H9 (cell line): Measurements from ENCODE around the gene MEPE. TPM values are rescaled to one million over a fixed set of nuclear protein-coding genes. Genes with fewer than 3 reads are reported as not detected.

Experiments used
- DNase-seq: peaks from one replicate; pipeline ENCODE4 v3.0.0-alpha.2; 2017
- H2AFZ ChIP-seq: one replicate; pipeline ENCODE4 v1.6.1; 2013; ENCODE audit warnings: mild to moderate bottlenecking, low read length, control low read depth, moderate library complexity
- H2AK5ac ChIP-seq: 2 replicates; pipeline ENCODE4 v1.6.1; 2013; ENCODE audit warnings: low read length, control low read depth, mixed read lengths; ENCODE audit not compliant: insufficient read length
- H2BK120ac ChIP-seq: one replicate; pipeline ENCODE4 v1.6.1; 2013; ENCODE audit warnings: low read depth, mild to moderate bottlenecking, low read length, control low read depth, inconsistent platforms; ENCODE audit not compliant: poor library complexity, severe bottlenecking
- H2BK12ac ChIP-seq: 2 replicates; pipeline ENCODE4 v1.6.1; 2013; ENCODE audit warnings: low read length, control low read depth, mixed read lengths, low read depth; ENCODE audit not compliant: insufficient read length
- H2BK15ac ChIP-seq: 2 replicates; pipeline ENCODE4 v1.6.1; 2013; ENCODE audit warnings: low read depth, low read length, control low read depth
- H2BK20ac ChIP-seq: one replicate; pipeline ENCODE4 v1.6.1; 2013; ENCODE audit warnings: low read depth, mild to moderate bottlenecking, low read length, control low read depth, inconsistent platforms; ENCODE audit not compliant: poor library complexity, severe bottlenecking
- H2BK5ac ChIP-seq: 2 replicates; pipeline ENCODE4 v1.6.1; 2013; ENCODE audit warnings: low read length, control low read depth, mixed read lengths; ENCODE audit not compliant: insufficient read length
- H3K14ac ChIP-seq: 2 replicates; pipeline ENCODE4 v1.6.1; 2013; ENCODE audit warnings: low read length, control low read depth; ENCODE audit not compliant: insufficient read depth
- H3K18ac ChIP-seq: 2 replicates; pipeline ENCODE4 v1.6.1; 2013; ENCODE audit warnings: low read depth, mild to moderate bottlenecking, mixed read lengths, low read length, control low read depth; ENCODE audit not compliant: insufficient read length
- H3K23ac ChIP-seq: 2 replicates; pipeline ENCODE4 v1.6.1; 2013; ENCODE audit warnings: low read length, control low read depth, mixed read lengths, low read depth; ENCODE audit not compliant: insufficient read length
- H3K23me2 ChIP-seq: 2 replicates; pipeline ENCODE4 v1.6.1; 2013; ENCODE audit warnings: low read depth, mild to moderate bottlenecking, mixed read lengths, low read length, control low read depth; ENCODE audit not compliant: insufficient read length, poor library complexity, severe bottlenecking
- H3K27ac ChIP-seq: 2 replicates; pipeline ENCODE4 v1.5.1; 2013; ENCODE audit warnings: low read length, control low read depth, mixed read lengths, low read depth; ENCODE audit not compliant: insufficient read length
- H3K27me3 ChIP-seq: 2 replicates; pipeline ENCODE4 v1.6.1; 2013; ENCODE audit warnings: low read length, control low read depth, inconsistent platforms; ENCODE audit not compliant: insufficient read depth
- H3K4ac ChIP-seq: 2 replicates; pipeline ENCODE4 v1.6.1; 2013; ENCODE audit warnings: low read depth, mild to moderate bottlenecking, control low read depth, inconsistent platforms, low read length, moderate library complexity
- H3K4me1 ChIP-seq: 2 replicates; pipeline ENCODE4 v1.6.1; 2013; ENCODE audit warnings: low read length, control low read depth, inconsistent platforms; ENCODE audit not compliant: insufficient read depth
- H3K4me2 ChIP-seq: 2 replicates; pipeline ENCODE4 v1.6.1; 2013; ENCODE audit warnings: low read length, control low read depth, mixed read lengths; ENCODE audit not compliant: insufficient read length, insufficient read depth
- H3K56ac ChIP-seq: 2 replicates; pipeline ENCODE4 v1.6.1; 2013; ENCODE audit warnings: low read depth, mild to moderate bottlenecking, mixed read lengths, low read length, control low read depth; ENCODE audit not compliant: insufficient read length
- H3K79me1 ChIP-seq: 2 replicates; pipeline ENCODE4 v1.6.1; 2013; ENCODE audit warnings: low read depth, mild to moderate bottlenecking, moderate library complexity, low read length, control low read depth, inconsistent platforms; ENCODE audit not compliant: insufficient read depth, poor library complexity, severe bottlenecking
- H3K79me2 ChIP-seq: 2 replicates; pipeline ENCODE4 v1.6.1; 2013; ENCODE audit warnings: low read length, control low read depth, inconsistent platforms; ENCODE audit not compliant: insufficient read depth
- H3K9ac ChIP-seq: 2 replicates; pipeline ENCODE4 v1.6.1; 2013; ENCODE audit warnings: low read length, control low read depth, mixed read lengths; ENCODE audit not compliant: insufficient read length; ENCODE audit errors: extremely low read depth
- H3K9me3 ChIP-seq: one replicate; pipeline ENCODE4 v1.6.1; 2013; ENCODE audit warnings: low read depth, low read length, inconsistent platforms; ENCODE audit not compliant: control insufficient read depth
- H3T11ph ChIP-seq: one replicate; pipeline ENCODE4 v1.6.1; 2013; ENCODE audit warnings: mild to moderate bottlenecking, low read length, control low read depth, inconsistent platforms
- H4K20me1 ChIP-seq: one replicate; pipeline ENCODE4 v1.6.1; 2013; ENCODE audit not compliant: control insufficient read depth, insufficient read length, insufficient read depth
- H4K5ac ChIP-seq: 2 replicates; pipeline ENCODE4 v1.6.1; 2013; ENCODE audit warnings: low read depth, mild to moderate bottlenecking, mixed read lengths, low read length, control low read depth; ENCODE audit not compliant: insufficient read length
- H4K8ac ChIP-seq: replicated peaks from 2 replicates; pipeline ENCODE4 v1.6.1; 2013; ENCODE audit warnings: low read length, control low read depth, mixed read lengths, low read depth; ENCODE audit not compliant: insufficient read length
- H4K91ac ChIP-seq: 2 replicates; pipeline ENCODE4 v1.6.1; 2013; ENCODE audit warnings: low read depth, mild to moderate bottlenecking, moderate library complexity, mixed read lengths, low read length, control low read depth; ENCODE audit not compliant: insufficient read length
- H3K27ac Mint-ChIP-seq, 3 experiments: 2 replicates in 2 of 3; 3 replicates in 1 of 3; pipeline ENCODE4 v1.8.0; 2020 to 2021; ENCODE audit warnings: mixed read lengths in 3 of 3, mild to moderate bottlenecking in 1 of 3, moderate library complexity in 1 of 3
- H3K27me3 Mint-ChIP-seq: 2 replicates; pipeline ENCODE4 v1.8.0; 2021; ENCODE audit warnings: low read depth, mild to moderate bottlenecking, moderate library complexity, mixed read lengths
- H3K36me3 Mint-ChIP-seq, 3 experiments: 2 replicates in 2 of 3; 3 replicates in 1 of 3; pipeline ENCODE4 v1.8.0; 2020 to 2021; ENCODE audit warnings: low read depth in 3 of 3, mixed read lengths in 3 of 3; ENCODE audit not compliant: insufficient read depth in 1 of 3
- H3K4me1 Mint-ChIP-seq, 2 experiments: 2 replicates each; pipeline ENCODE4 v1.8.0; 2020; ENCODE audit warnings: mixed read lengths in 2 of 2
- H3K4me3 Mint-ChIP-seq, 2 experiments: 2 replicates in 1 of 2; 3 replicates in 1 of 2; pipeline ENCODE4 v1.8.0; 2020 to 2021; ENCODE audit warnings: mild to moderate bottlenecking in 2 of 2, mixed read lengths in 2 of 2, moderate library complexity in 1 of 2
- H3K9me3 Mint-ChIP-seq, 2 experiments: 2 replicates in 1 of 2; 3 replicates in 1 of 2; pipeline ENCODE4 v1.8.0; 2020; ENCODE audit warnings: mild to moderate bottlenecking in 2 of 2, mixed read lengths in 2 of 2, moderate library complexity in 1 of 2
- WGBS: extraction: QIAGEN DNeasy Blood & Tissue Kit; methylation state at CpG from one replicate; pipeline ENCODE4 v1.1.7; 2013; ENCODE audit warnings: missing lambda C conversion rate, low lambda C conversion rate, mixed read lengths; ENCODE audit not compliant: insufficient read length; ENCODE audit errors: extremely low coverage; 5-methylcytosine and 5-hydroxymethylcytosine counted together
- long read RNA-seq: library from polyadenylated mRNA; unstranded; transcript quantifications from one replicate; pipeline ENCODE4 v2.0.0, GENCODE V29; 2020
- total RNA-seq: library from RNA; stranded (reverse); gene quantifications from 2 replicates; pipeline ENCODE4 v1.2.1, GENCODE V29; 2021
- TF ChIP-seq, protein P1 (sequence below): fragments of 200-600 bp; sonication (generic); conservative IDR thresholded peaks from 3 replicates; pipeline ENCODE4 v1.8.0; 2021; ENCODE audit warnings: antibody characterized with exemption, mild to moderate bottlenecking

The MEPE gene, protein sequence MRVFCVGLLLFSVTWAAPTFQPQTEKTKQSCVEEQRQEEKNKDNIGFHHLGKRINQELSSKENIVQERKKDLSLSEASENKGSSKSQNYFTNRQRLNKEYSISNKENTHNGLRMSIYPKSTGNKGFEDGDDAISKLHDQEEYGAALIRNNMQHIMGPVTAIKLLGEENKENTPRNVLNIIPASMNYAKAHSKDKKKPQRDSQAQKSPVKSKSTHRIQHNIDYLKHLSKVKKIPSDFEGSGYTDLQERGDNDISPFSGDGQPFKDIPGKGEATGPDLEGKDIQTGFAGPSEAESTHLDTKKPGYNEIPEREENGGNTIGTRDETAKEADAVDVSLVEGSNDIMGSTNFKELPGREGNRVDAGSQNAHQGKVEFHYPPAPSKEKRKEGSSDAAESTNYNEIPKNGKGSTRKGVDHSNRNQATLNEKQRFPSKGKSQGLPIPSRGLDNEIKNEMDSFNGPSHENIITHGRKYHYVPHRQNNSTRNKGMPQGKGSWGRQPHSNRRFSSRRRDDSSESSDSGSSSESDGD
- not detected in 2 replicates for total RNA-seq
- long read RNA-seq, result 0 reads

DNA sequence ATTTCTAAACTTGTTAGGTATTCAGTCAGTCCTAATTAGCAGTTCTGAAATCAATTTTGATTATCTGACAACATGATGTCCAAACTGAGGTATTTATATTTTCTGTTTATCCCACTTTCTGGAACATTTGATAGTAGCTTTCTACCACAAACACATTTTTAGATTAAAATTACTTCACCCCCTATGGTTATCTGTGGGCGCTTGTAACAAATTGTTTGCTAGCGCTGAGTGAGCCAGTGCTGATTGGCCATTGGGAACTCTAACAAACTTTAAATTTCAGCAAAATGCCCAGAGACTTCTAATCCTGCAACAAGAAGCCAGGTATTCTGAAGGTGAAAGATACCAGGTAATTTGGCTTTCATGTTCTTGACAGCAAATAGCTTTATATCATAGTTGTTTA, at the start of gene MEPE:
Gene MEPE (plus strand): TSS at position 301 of the 400 bp plus-strand sequence. CDS start 1,746 bp downstream, outside the sequence.
- Mint-ChIP-seq H3K4me1 (peaks cover 0 to 10% of the 10 kb centered on the region in 2 experiments; a peak in 3 of 4 replicates), H3K4me3 (no peak within 1 kb of the TSS), H3K36me3 (no peaks in the 10 kb centered on the region; a peak in 1 of 7 replicates), H3K27me3 (no peaks in the 10 kb centered on the region), H3K9me3 (no peaks in the 10 kb centered on the region), H3K27ac (no peak within 1 kb of the TSS)
- Histone ChIP-seq H3K4me2 (no peak within 1 kb of the TSS), H2BK120ac (no peak within 1 kb of the TSS), H2AFZ (no peak within 1 kb of the TSS), H4K91ac (no peak within 1 kb of the TSS), H3K4ac (no peak within 1 kb of the TSS), H3K27ac (no peak within 1 kb of the TSS), H3K9ac (no peak within 1 kb of the TSS), H2BK20ac (no peak within 1 kb of the TSS), H3K79me2 (no peaks in the 10 kb centered on the region), H3K23ac (no peak within 1 kb of the TSS), H4K8ac (no peak within 1 kb of the TSS), H2AK5ac (no peak within 1 kb of the TSS), H3T11ph (no peak within 1 kb of the TSS), H4K5ac (no peak within 1 kb of the TSS), H3K9me3 (no peaks in the 10 kb centered on the region), H3K14ac (no peak within 1 kb of the TSS), H2BK5ac (no peak within 1 kb of the TSS), H3K18ac (no peak within 1 kb of the TSS), H2BK15ac (no peak within 1 kb of the TSS), H3K23me2 (no peaks in the 10 kb centered on the region), H4K20me1 (no peaks in the 10 kb centered on the region), H3K4me1 (no peaks in the 10 kb centered on the region), H3K27me3 (no peaks in the 10 kb centered on the region), H3K56ac (no peak within 1 kb of the TSS), H2BK12ac (no peak within 1 kb of the TSS), H3K79me1 (no peaks in the 10 kb centered on the region)
- no peak for DNase-seq
- WGBS, result no CpG with 5 or more reads among the region's 2 CpGs
- TF ChIP-seq, protein P1, sequence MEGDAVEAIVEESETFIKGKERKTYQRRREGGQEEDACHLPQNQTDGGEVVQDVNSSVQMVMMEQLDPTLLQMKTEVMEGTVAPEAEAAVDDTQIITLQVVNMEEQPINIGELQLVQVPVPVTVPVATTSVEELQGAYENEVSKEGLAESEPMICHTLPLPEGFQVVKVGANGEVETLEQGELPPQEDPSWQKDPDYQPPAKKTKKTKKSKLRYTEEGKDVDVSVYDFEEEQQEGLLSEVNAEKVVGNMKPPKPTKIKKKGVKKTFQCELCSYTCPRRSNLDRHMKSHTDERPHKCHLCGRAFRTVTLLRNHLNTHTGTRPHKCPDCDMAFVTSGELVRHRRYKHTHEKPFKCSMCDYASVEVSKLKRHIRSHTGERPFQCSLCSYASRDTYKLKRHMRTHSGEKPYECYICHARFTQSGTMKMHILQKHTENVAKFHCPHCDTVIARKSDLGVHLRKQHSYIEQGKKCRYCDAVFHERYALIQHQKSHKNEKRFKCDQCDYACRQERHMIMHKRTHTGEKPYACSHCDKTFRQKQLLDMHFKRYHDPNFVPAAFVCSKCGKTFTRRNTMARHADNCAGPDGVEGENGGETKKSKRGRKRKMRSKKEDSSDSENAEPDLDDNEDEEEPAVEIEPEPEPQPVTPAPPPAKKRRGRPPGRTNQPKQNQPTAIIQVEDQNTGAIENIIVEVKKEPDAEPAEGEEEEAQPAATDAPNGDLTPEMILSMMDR, result no peak
